HG03575 (cell line): ENCODE measurements around the gene PFKFB1.
"Not testable (repeated sequence)": the region's sequence is repeated elsewhere in the genome, so short reads cannot be mapped to it uniquely, and the experiment has no call there.

Experiments
- ATAC-seq: cut with Tn5 transposase; IDR thresholded peaks from one replicate; pipeline ENCODE4 v1.9.1; 2021; ENCODE audit not compliant: unreplicated experiment, insufficient number of reproducible peaks, low FRiP score; ENCODE audit errors: extremely low read depth

Gene PFKFB1

GRCh38 chrX:54995621-54996020 lies 1.6 kb upstream of the PFKFB1 start:
- ATAC-seq: no peak

- ATAC-seq: no peak
Measured at GRCh38 chrX:54994668-54995351, 822 bp upstream of the PFKFB1 start.

GRCh38 chrX:54992911-54993622 lies 921 bp downstream of the PFKFB1 start:
- no peak for ATAC-seq

DNA sequence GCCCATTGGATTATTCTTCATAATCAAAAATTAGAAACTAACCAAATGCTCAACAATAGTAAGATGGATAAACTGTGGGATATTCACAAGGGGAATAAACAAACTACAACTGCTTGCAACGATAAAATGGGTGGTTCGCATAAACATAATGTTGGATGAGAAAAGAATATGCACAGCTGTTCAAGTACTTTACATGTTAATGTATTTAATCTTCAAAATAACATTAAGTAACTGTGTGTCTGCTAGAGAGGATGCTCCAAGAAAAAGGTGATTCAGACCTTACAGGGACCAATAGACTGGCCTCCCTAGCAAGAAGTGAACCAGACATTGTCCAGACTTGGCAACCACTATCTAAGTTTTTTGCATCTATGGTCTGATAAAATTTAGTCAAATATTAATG lies 2.3 kb downstream of the PFKFB1 start:
- no peak for ATAC-seq

DNA sequence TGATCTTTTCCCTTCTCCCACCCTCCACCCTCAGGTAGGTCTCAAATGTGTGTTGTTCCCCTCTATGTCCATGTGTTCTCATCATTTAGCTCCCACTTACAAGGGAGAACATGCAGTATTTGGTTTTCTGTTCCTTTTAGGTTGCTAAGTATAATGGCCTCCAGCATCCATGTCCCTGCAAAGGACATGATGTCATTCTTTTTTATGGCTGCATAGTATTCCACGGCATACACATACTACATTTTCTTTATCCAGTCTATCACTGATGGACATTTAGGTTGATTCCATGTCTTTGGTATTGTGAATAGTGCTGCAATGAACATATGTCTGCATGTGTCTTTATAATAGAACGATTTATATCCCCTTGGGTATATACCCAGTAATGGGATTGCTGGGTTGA lies 10.7 kb downstream of the PFKFB1 start:
- not testable (repeated sequence) for ATAC-seq

DNA sequence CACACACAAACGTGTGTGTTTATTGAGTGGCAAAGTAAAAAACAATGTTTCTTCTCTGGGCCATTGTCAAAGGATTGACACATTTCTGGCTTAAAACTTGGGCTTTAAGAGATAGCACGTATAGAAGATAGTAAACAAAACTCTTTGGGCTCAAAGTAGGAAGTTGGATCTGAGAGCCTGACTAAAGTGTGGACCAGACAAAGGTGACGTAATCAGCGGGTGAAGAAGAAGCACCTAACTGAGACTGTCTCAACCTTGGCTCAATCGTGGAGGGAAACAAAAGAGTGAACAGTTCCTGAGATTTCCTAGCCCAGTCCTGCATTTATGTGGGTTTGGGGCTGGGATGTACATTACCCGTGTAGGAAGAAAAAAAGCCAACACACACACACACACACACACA lies 13.7 kb downstream of the PFKFB1 start:
- ATAC-seq: no peak

DNA sequence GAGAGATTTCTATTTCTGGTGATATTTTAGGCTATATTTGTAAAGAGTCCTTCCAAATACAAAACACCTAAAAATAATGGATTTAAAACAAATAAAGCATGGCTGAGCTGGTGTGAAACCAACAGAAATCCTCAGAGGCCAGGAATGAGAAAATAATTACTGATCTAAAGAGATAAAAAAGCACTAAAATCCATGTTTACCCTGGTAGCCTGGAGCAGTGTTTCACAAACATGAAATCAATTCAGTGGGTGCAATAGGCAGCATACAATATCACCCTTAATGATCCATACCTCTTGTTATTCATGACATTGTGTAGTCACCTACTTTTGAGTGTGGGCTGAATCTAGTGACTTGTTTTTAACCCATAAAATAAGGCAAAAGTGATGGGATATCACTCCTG lies 14.6 kb downstream of the PFKFB1 start:
- no peak for ATAC-seq

DNA sequence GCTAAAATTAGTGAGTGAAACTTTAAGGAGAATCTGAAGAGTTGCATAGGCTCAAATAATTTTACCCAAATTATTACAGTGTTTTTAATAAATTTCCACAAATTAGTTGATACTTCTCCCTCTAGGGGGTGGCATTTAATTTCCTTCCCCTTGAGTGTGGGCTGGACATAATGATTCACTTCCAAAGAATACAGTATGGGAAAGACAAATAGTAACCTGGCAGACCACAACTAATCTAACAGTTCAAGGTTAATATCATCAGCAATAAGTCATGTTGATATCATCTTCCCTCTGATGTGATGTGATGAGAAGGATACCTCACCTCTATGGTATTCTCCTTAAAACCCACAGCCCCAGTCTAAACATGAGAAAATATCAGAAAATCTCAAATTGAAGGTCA lies 15.5 kb downstream of the PFKFB1 start:
- ATAC-seq: no peak

GRCh38 chrX:54977387-54977786 lies 16.6 kb downstream of the PFKFB1 start:
- ATAC-seq: no peak

GRCh38 chrX:54964766-54965497 lies 29.1 kb downstream of the PFKFB1 start:
- no peak for ATAC-seq

DNA sequence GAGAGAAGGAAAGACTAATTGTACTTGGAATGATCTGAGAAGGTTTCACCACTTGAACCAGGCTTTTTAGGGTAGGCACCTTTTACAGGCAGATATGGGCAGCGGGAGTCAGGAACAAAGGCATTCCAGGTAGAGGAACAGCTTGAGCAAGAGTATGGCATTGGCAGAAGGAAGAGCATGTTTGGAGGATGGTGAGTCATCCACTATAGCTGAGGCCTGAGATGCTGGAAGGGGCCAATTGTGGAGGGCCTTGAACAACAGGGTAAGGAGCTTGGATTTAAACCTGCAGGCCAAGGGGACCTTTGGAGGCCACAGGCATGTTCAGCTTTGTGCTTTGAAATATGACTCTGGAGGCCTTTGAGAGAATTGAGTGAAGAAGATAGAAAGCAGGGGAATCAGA lies 32.2 kb downstream of the PFKFB1 start:
- no peak for ATAC-seq

DNA sequence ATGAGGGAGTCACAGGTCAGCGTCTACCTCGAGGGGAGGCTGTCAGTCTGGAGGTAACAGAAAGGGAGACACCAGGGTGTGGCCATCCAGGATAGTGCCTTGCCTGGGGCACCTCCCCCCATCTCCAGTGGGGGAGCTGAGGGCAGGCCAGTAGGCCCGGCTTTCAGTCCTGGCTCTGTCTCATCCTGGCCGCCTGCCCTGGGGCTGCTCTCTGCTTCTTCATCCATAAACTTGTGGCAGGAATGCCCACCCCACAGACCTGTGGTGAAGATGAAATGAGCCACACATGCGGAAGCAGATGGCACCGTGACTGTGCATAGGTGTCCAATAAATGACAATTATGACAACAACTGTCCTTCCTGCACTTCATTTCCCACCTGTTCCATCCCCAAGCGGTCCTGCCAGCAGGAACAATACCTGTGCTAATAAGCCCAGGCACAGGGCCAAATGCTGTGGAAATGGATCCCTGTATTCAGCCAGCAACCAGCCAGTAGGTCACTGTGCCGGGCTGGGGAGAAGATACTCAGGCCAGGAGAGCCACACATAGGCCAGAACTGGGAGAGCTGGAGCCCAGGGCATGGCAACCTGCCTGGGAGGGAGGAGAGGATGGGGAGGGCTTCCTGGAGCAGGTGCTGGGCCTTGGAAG lies 43.1 kb downstream of the PFKFB1 start:
- ATAC-seq: no peak

- no peak for ATAC-seq
Measured at GRCh38 chrX:54945224-54945623, 48.8 kb downstream of the PFKFB1 start.

DNA sequence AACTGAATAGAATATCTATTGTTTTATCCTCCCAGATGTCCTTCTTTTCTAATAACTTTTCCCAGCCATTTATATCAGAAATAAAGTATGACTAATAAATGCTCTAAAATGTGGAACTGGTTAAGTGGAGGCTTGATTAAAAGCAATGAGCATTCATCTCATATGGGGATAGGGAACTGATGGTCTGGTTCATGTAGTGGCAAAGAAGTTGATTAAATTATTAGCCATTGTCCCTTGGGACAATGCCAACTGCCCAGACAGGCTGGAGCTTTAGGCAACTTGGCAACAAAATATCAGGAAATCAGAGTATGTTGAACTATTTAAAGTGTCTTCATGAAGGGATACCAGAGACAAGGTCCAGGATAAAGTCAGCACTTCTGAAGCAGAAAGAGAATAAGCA lies 49.2 kb downstream of the PFKFB1 start:
- no peak for ATAC-seq

DNA sequence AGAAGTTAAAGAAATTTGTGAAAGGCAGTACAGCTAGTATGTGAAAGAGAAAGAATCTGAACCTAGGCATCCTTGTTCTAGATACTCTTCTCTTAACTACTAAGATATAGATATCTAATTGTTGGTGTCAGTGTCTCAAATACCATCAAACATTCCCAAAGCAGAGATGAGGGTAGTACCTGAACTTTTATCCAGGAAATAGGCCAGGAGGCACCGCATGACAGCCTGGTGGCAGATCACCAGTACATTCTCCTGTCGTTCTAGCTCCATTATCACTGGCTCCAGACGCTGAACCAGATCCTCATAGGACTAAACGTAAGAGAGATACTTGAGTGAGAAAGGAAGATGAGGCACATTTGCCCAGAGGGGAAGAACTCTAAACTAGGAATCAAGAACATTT lies 56.6 kb downstream of the PFKFB1 start:
- ATAC-seq: no peak

DNA sequence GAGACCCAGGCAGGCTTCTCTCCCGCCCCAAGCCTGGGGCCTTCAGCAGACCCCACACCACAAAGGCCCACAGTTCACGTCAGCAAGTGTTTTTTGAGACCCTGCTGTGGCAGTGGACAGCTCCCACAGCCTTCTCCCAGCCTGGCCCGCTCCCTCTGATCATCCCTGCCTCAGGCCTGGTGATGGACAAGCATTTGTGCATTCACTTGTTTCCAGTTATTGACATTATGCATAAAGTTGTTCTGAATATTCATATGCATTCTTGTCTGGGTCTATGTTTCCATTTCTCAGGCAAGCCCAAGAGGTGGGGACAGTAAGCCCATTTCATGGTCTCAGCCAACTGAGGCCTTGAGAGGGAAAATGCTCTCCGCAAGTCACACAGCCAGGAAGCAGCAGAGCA lies 58.7 kb downstream of the PFKFB1 start:
- ATAC-seq: no peak

GRCh38 chrX:54934890-54935289 lies 59.1 kb downstream of the PFKFB1 start:
- ATAC-seq: no peak

DNA sequence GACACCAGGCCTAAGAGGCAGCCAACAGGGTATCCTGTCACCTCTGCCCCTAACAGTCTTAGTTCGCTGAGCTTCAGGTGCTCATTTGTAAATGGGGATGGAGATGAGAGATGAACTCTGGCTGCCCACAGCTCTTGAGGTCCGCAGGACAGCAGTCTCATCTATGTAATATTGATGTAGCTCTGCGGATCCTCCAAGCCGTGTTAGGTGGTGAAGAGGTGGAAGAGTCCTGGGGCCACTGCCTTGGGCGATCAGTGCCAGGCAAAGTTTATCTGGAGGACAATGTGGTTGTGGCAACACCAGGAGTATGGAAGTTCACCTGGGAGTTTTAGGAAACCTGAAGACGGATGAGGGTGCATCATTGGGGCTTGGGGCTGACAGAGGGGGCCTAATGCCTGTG lies 59.9 kb downstream of the PFKFB1 start:
- ATAC-seq: no peak

GRCh38 chrX:54933150-54933826 lies 60.7 kb downstream of the PFKFB1 start:
- ATAC-seq: no peak
